Measurements from ENCODE around the gene NR3C2.

DNA sequence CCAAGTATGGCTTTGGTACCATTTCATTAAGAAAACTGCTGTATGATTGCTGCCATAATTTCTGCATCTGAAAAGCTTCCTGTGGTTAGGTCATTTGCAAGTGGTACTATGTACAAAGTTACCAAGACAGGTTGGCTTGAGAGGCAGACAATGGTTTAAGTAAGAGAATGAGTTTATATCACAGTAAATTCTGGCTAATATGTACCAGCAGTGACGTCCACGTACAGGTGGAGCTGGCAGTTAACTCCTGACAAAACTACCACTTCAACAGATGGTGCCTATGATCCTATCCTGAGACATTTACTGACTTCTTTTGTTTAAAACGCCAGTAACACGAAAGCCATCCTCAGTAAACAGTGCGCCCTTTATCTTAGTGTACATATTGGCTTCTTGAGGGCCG is 198.4 kb downstream of the NR3C2 start:
- TF ChIP-seq, protein P1, sequence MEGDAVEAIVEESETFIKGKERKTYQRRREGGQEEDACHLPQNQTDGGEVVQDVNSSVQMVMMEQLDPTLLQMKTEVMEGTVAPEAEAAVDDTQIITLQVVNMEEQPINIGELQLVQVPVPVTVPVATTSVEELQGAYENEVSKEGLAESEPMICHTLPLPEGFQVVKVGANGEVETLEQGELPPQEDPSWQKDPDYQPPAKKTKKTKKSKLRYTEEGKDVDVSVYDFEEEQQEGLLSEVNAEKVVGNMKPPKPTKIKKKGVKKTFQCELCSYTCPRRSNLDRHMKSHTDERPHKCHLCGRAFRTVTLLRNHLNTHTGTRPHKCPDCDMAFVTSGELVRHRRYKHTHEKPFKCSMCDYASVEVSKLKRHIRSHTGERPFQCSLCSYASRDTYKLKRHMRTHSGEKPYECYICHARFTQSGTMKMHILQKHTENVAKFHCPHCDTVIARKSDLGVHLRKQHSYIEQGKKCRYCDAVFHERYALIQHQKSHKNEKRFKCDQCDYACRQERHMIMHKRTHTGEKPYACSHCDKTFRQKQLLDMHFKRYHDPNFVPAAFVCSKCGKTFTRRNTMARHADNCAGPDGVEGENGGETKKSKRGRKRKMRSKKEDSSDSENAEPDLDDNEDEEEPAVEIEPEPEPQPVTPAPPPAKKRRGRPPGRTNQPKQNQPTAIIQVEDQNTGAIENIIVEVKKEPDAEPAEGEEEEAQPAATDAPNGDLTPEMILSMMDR (IDR thresholded peaks at IDR 0.05; ENCODE audit: low read length): no peak
- TF ChIP-seq EZH2 (optimal IDR thresholded peaks at IDR 0.05; ENCODE audit: low read depth, low read length): no peak
- no peak for TF ChIP-seq EZH2phosphoT487 (IDR thresholded peaks at IDR 0.05; ENCODE audit: low read length)
